Forelimb muscle (tissue), 1 donor: Measurements from ENCODE around the gene KRTAP3-1. TPM values are rescaled to one million over a fixed set of nuclear protein-coding genes. Genes with fewer than 3 reads are reported as not detected.
"Not testable (repeated sequence)": the region's sequence is repeated elsewhere in the genome, so short reads cannot be mapped to it uniquely, and the experiment has no call there.

Experiments
- DNase-seq: peaks from one replicate; pipeline ENCODE4 v3.0.0-alpha.2; 2013; ENCODE audit warnings: low read depth
- polyA plus RNA-seq: library from polyadenylated mRNA; unstranded; fragments of 120-200 nt; gene quantifications from one replicate; pipeline ENCODE4 v1.2.1, GENCODE V29; 2013; ENCODE audit not compliant: insufficient read length

The KRTAP3-1 gene
- not detected for polyA plus RNA-seq

- DNase-seq = no peak
Observed at GRCh38 chr17:41008811-41009210, at the start of gene KRTAP3-1. KRTAP3-1 (minus strand) TSS chr17:41009128; CDS start chr17:41009074, 54 bp downstream.

DNA sequence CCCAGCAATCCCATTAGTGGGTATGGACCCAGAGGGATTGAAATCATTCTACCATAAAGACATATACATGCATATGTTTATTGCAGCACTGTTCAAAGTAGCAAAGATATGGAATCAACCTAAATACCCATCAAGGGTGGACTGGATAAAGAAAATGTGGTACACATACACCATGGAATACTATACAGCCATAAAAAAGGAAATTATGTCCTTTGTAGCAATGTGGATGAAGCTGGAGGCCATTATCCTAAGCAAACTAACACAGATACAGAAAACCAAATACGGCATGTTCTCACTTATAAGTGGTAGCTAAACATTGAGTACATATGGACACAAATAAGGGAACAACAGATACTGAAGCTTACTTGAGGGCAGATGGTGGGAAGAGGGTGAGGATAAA, 48.6 kb upstream of the KRTAP3-1 start:
- DNase-seq = no peak

DNA sequence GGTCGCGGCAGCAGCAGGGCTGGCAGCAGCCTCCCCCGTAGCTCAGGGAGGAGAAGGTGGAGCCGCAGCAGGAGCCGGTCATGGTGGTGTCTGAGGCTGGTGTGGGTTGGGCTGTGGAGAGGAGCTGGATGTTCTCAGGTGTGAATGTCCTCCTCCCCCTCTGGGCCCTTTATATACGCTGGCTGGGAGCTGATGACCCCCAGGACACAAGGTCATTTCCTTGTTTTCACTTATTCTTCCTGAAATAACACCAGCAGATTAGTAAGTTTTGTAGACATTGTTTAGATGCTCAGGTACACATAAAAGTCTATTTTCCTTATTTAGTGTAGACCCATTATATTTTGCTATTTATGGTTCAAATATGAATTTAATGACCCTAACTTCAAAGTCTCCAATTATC, 46.2 kb upstream of the KRTAP3-1 start, which contains the start of gene KRTAP2-2:
Gene KRTAP2-2, minus strand, starts transcription at position 101 of the 400 bp plus-strand sequence. Its CDS starts 19 bp downstream, at position 82.
- DNase-seq = not testable (repeated sequence)

- not testable (repeated sequence) for DNase-seq
Observed at GRCh38 chr17:41054556-41054955, 45.6 kb upstream of the KRTAP3-1 start.

DNA sequence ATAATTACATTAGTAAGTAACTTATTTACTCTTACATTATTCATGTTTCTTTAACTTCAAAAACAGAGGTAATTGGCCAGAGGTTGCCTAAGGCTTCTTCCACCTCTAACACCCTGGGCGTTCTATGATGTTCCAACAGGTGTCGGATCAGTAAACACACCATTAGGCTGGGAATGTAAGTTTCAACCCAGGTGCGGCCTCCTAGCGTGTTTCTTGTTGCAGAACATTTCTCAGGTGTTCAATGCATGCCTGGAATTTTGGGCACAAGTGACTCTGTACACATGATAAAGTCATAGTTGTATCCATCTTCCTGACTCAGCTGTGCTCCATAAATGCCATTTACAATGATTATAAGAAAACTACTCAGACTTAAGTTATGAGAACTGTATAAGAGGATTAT, 45.1 kb upstream of the KRTAP3-1 start:
- no peak for DNase-seq

DNA sequence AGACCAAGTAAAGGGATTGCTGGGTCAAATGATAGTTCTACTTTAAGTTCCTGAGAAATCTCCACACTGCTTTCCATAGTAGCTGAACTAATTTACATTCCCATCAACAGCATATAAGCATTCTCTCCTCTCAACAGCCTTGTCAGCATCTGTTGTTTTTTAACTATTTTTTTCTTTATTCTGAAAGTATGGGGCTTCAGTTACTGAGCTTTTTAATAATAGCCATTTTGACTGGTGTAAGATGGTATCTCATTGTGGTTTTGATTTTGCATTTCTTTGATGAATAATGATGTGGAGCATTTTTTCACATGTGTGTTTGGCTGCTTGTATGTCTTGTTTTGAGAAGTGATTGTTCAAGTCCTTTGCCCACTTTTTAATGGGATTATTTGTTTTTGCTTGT, 43.6 kb upstream of the KRTAP3-1 start:
- DNase-seq = no peak

DNA sequence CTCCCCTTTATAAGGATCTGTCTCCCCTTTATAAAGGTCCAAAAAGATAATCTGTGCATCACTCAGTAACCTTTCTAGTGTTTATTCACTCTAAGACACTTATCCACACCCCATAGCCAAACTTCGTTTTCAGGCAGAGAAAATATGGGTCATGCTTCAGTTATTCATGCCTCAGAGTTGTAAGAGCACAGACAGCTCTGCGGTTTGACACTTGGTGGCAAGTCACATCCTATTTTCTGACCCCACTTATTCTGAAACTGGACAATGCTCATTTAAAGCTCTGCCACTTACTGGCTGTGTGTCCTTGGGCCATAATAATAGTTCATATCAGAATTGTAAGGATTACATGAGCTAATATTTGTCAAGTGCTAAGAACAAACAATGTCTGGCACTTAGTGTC, 40.2 kb upstream of the KRTAP3-1 start:
- no peak for DNase-seq

GRCh38 chr17:41048441-41048840, 39.5 kb upstream of the KRTAP3-1 start:
- no peak for DNase-seq

DNA sequence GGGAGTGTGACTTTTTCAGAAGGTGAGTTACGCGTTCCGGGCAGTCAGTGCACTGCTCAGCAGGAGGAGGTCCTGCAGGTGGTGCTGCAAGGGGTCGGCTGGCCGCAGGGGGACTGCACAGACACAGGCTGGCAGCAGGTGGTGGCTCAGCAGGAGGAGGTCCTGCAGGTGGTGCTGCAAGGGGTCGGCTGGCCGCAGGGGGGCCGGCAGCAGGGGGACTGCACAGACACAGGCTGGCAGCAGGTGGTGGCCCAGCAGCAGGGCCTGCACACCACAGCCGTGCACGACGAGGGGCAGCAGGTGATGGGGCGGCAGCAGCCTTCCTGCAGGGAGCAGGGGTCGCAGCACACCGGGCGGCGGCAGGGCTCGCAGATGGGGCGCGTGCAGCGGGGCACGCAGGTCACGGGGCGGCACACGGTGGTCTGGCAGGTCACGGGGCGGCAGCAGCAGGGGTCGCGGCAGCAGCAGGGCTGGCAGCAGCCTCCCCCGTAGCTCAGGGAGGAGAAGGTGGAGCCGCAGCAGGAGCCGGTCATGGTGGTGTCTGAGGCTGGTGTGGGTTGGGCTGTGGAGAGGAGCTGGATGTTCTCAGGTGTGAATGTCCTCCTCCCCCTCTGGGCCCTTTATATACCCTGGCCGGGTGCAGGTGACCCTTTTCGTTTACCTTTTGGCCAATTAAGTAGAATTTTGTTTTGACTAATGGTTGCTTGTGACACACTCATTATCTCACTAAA, 38.0 kb upstream of the KRTAP3-1 start, which contains the start of gene KRTAP2-1:
Gene KRTAP2-1, minus strand, starts transcription at position 582 of the 731 bp plus-strand sequence. Its CDS starts 49 bp downstream, at position 533.
- not testable (repeated sequence) for DNase-seq

- no peak for DNase-seq
Observed at GRCh38 chr17:41042953-41043352, 34.0 kb upstream of the KRTAP3-1 start.

DNA sequence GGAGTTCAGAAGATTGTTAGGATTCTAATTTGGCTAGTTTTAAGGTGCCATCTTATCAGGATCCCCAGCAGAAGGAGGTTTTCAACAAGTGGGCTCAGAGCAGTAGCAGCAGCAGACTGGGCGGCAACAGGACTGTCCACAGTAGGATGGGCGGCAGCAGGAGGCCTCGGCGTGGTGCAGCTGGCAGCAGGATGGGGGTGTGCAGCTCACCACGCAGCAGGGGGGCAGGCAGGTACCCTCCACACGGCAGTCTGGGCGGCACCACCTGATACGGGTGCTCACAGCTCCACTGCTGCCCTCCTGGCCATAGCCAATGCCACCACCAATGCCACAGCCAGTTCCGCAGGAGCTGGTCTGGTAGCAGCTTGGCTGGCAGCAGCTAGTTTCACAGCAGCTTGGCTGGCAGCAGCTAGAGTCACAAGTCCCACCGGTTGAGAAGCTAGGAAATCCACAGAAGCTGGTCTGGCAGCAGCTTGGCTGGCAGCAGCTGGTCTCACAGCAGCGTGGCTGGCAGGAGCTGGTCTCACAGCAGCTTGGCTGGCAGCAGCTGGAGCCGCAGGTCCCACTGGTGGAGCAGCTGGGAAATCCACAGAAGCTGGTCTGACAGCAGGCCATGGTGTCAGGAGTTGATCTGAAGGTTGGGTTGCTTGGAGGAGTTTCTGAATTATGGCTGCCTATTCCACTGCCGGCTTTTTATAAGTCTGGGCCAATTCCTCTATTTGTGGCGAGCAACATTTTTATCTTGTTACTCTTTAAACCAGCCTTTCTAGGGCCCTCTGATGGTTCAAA, 32.0 kb upstream of the KRTAP3-1 start, which contains the start of gene KRTAP1-1:
Gene KRTAP1-1, minus strand, starts transcription at position 668 of the 789 bp plus-strand sequence. Its CDS starts 53 bp downstream, at position 615.
- not testable (repeated sequence) for DNase-seq

- no peak for DNase-seq
Observed at GRCh38 chr17:41037853-41038350, 29.0 kb upstream of the KRTAP3-1 start.

- DNase-seq = not testable (repeated sequence)
Observed at GRCh38 chr17:41034346-41034935, 25.5 kb upstream of the KRTAP3-1 start, which contains the start of gene KRTAP1-3. KRTAP1-3 (minus strand) TSS chr17:41034874; CDS start chr17:41034821, 53 bp downstream.

- no peak for DNase-seq
Observed at GRCh38 chr17:41029633-41030245, 20.8 kb upstream of the KRTAP3-1 start, which contains the start of gene KRTAP1-4. KRTAP1-4 (minus strand) TSS chr17:41030195; CDS start chr17:41030078, 117 bp downstream.

- DNase-seq = no peak
Observed at GRCh38 chr17:41026715-41027471, 18.0 kb upstream of the KRTAP3-1 start, which contains the start of gene KRTAP1-5. KRTAP1-5 (minus strand) TSS chr17:41027208; CDS start chr17:41027155, 53 bp downstream.

DNA sequence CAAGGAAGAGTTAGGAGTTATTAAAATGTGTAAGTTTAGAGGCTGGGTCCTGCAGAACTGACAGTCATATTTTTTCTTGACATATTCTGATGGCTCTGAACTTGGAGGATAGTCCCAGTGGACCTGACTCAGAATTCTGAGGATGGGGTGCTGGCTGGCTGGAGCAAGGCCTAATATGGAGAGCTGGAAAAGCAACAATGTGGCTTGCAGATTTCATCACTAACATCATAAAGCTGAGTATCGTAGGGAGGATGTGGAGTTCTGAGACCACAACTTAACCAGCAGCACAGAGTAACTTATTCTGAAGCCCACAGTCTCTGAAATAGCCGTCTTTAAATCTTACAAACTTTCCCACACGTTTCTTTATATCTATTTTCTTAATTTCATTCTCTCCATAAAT, 15.8 kb upstream of the KRTAP3-1 start:
- no peak for DNase-seq

- no peak for DNase-seq
Observed at GRCh38 chr17:41020336-41020735, 11.4 kb upstream of the KRTAP3-1 start.

- DNase-seq = no peak
Observed at GRCh38 chr17:41019415-41019814, 10.5 kb upstream of the KRTAP3-1 start.

DNA sequence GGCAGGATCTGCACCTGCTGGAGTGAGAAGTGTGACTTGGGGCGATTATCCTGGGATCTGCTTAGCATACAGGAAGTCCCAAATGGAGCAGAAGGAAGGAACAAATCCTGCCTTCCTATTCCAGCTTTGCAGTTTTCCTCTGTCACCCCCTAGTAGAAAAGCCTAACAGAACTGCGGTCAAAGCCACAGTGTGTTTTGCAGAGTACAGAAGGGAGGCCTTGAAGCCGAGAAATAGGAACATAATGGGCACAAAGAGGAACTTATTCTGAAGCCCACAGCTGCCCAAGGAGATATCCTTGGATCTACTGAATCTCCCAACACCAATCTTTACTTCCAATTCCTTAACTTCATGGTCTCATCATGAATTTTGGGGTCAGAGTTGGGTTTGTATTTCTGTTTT, 9.6 kb upstream of the KRTAP3-1 start:
- no peak for DNase-seq

- DNase-seq = no peak
Observed at GRCh38 chr17:41016578-41017215, 7.8 kb upstream of the KRTAP3-1 start.
